Gastroesophageal sphincter (tissue), 4 donors: ENCODE results near the gene TMEM19. TPM values are rescaled to one million over a fixed set of nuclear protein-coding genes. Genes with fewer than 3 reads are reported as not detected.
"Not testable (repeated sequence)": the region's sequence is repeated elsewhere in the genome, so short reads cannot be mapped to it uniquely, and the experiment has no call there.

Experiments
- ATAC-seq: fragments of 150-250 bp; one replicate; pipeline ENCODE4 v1.9.1; 2016; ENCODE audit warnings: mild to moderate bottlenecking, moderate library complexity
- H3K27ac ChIP-seq, 4 donors: fragments of 200-600 bp; sonication (generic) in 3 of 4; 1 replicate in 3 of 4; 2 replicates in 1 of 4; pipeline ENCODE4 v1.5.1; 2016 to 2019
- H3K27me3 ChIP-seq: fragments of 200-600 bp; sonication (generic); one replicate; pipeline ENCODE4 v1.5.1; 2019
- H3K36me3 ChIP-seq, 2 donors: fragments of 200-600 bp; sonication (generic); one replicate each; pipeline ENCODE4 v1.5.1; 2019; ENCODE audit warnings: control low read depth in 1 of 2
- H3K4me1 ChIP-seq, 3 donors: fragments of 200-600 bp; sonication (generic); 1 replicate in 2 of 3; 2 replicates in 1 of 3; pipeline ENCODE4 v1.5.1; 2016 to 2019; ENCODE audit warnings: control low read depth in 2 of 3
- H3K4me3 ChIP-seq, 2 donors: fragments of 200-600 bp; sonication (generic); one replicate each; pipeline ENCODE4 v1.5.1; 2019; ENCODE audit warnings: mild to moderate bottlenecking in 1 of 2, moderate library complexity in 1 of 2
- H3K9me3 ChIP-seq, 3 donors: fragments of 200-600 bp; sonication (generic); one replicate each; pipeline ENCODE4 v1.5.1; 2017 to 2019; ENCODE audit warnings: control low read depth in 2 of 3
- EP300 ChIP-seq: sonication (generic); formaldehyde crosslinking; IDR thresholded peaks from one replicate; pipeline ENCODE4 v1.6.1; 2017; ENCODE audit warnings: antibody characterized with exemption, mild to moderate bottlenecking
- POLR2A ChIP-seq, 2 donors: fragments of 450-650 bp; IDR thresholded peaks; one replicate each; pipeline ENCODE4 v1.6.1; 2017; ENCODE audit warnings: antibody characterized with exemption in 2 of 2, mild to moderate bottlenecking in 2 of 2, moderate library complexity in 1 of 2
- POLR2AphosphoS5 ChIP-seq: sonication (generic); formaldehyde crosslinking; IDR thresholded peaks from one replicate; pipeline ENCODE4 v1.6.1; 2017; ENCODE audit warnings: antibody characterized with exemption
- WGBS, 2 donors: methylation state at CpG; one replicate each; pipeline ENCODE4 v1.1.5; 2018; ENCODE audit warnings: low coverage in 1 of 2; 5-methylcytosine and 5-hydroxymethylcytosine counted together
- total RNA-seq, 4 donors: library from RNA; depleted of rRNA; stranded (reverse); fragments of >200 nt; gene quantifications; one replicate each; pipeline ENCODE4 v1.1.0, GENCODE V29; 2016
- TF ChIP-seq, protein P1 (sequence below), 4 experiments: fragments of 200-600 bp in 2 of 4; fragments of 450-650 bp in 2 of 4; sonication (generic) in 1 of 4; IDR thresholded peaks; one replicate each; pipeline ENCODE4 v1.5.1; 2017 to 2019; ENCODE audit warnings: antibody characterized with exemption in 4 of 4, mild to moderate bottlenecking in 2 of 4, moderate library complexity in 2 of 4

Gene TMEM19
- total RNA-seq, 4 donors from 2014 or later: 15.5 to 28.9 (median 19.9) TPM

DNA sequence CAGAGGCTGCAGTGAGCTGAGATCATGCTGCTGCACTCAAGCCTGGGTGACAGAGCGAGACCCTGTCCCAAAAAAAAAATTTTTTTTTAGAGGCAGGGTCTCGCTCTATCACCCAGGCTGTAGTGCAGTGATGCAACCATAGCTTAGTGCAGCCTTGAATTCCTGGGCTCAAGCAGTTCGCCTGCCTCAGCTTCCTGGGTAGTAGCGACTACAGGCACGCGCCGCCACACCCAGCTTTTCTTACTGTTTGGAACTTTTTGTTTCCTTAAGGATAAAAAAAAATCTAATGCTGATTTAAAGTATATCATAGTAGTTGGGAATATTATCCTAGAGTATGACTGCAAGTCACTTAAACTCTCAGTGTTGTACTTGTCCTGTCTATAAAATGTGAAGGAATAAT lies 7.2 kb downstream of the TMEM19 start:
- Histone ChIP-seq H3K9me3 (no peaks in the 10 kb centered on the region), H3K4me3 (no peak overlapping the region), H3K36me3 (peaks cover 1 to 18% of the 10 kb centered on the region in 2 donors), H3K27me3 (no peaks in the 10 kb centered on the region), H3K4me1 (peaks cover 0 to 14% (median 0%) of the 10 kb centered on the region in 3 donors), H3K27ac (no peak overlapping the region)
- ATAC-seq: no peak
- WGBS, 2 donors: 100% methylated on average over 2 to 7 of the region's 7 CpGs
- no peak for TF ChIP-seq EP300
- TF ChIP-seq, protein P1, sequence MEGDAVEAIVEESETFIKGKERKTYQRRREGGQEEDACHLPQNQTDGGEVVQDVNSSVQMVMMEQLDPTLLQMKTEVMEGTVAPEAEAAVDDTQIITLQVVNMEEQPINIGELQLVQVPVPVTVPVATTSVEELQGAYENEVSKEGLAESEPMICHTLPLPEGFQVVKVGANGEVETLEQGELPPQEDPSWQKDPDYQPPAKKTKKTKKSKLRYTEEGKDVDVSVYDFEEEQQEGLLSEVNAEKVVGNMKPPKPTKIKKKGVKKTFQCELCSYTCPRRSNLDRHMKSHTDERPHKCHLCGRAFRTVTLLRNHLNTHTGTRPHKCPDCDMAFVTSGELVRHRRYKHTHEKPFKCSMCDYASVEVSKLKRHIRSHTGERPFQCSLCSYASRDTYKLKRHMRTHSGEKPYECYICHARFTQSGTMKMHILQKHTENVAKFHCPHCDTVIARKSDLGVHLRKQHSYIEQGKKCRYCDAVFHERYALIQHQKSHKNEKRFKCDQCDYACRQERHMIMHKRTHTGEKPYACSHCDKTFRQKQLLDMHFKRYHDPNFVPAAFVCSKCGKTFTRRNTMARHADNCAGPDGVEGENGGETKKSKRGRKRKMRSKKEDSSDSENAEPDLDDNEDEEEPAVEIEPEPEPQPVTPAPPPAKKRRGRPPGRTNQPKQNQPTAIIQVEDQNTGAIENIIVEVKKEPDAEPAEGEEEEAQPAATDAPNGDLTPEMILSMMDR (IDR thresholded peaks at IDR 0.05): no peak
- no peak for TF ChIP-seq POLR2AphosphoS5
- no peak for TF ChIP-seq POLR2A (IDR thresholded peaks at IDR 0.05)

DNA sequence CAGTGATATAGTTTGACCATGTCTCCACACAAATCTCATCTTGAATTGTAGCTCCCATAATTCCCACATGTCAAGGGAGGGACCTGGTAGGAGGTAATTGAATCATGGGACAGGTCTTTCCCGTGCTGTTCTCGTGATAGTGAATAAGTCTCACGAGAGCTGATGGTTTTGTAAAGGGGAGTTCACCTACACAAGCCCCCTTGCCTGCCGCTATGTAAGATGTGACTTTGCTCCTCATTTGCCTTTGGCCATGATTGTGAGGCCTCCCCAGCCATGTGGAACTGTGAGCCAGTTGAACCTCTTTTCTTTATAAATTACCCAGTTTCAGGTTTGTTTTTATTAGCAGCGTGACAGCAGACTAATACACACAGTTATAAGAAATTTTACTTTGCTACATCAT lies 7.8 kb downstream of the TMEM19 start:
- not testable (repeated sequence) for H3K4me1 ChIP-seq, ATAC-seq, H3K27ac ChIP-seq, H3K27me3 ChIP-seq, H3K4me3 ChIP-seq, H3K9me3 ChIP-seq
- peaks cover 4 to 24% of the 10 kb centered on the region in 2 donors for H3K36me3 ChIP-seq
- WGBS, 2 donors: 75% methylated on average over 5 of the region's 5 CpGs

DNA sequence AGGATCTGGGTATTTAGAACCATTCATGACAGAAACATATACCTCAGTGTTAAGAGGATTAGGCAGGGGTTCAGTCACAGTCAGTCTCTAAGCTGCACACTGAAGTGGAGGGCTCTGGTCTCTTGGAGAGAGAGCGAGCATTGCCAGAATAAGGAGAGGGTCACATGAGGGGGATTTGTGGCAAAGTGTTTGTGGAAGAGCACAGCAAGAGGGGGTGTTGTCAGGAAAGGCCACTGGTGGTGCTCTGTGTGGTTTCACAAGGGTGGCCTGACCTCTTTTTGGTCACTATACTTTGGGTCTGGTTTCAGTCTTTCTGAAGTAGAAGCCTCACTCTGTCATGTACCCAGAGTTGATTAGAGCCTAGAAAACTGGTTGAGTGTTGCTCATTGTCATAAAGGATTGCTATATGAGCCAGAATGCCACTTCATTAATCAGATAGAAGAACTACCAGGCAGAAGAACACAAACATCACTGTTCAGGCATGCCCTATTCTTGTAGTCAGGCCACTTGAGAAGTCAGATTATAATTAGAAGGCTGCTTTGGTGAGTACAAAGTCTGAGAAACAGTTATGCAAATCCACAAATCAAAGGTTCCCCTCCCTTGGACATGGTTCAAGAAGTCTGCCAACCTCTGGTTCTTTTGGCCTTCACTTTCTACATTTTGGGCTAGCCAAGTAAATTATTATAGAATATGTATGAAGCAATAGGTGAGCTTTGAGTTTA lies 8.4 kb downstream of the TMEM19 start:
- peaks cover 0 to 3% (median 0%) of the 10 kb centered on the region in 3 donors for H3K4me1 ChIP-seq
- H3K36me3 ChIP-seq: peaks cover 4 to 30% of the 10 kb centered on the region in 2 donors
- H3K27ac ChIP-seq: no peak overlapping the region
- no peak for ATAC-seq
- 100% methylated on average over 1 of the region's 1 CpG; no CpG with 5 or more reads in 1 of the 2 donors for WGBS, 2 donors
- H3K4me3 ChIP-seq: no peak overlapping the region
- no peaks in the 10 kb centered on the region for H3K9me3 ChIP-seq
- no peaks in the 10 kb centered on the region for H3K27me3 ChIP-seq
- TF ChIP-seq EP300: no peak
- TF ChIP-seq POLR2AphosphoS5: no peak
- no peak for TF ChIP-seq POLR2A (IDR thresholded peaks at IDR 0.05)
- TF ChIP-seq, protein P1 (IDR thresholded peaks at IDR 0.05): no peak

DNA sequence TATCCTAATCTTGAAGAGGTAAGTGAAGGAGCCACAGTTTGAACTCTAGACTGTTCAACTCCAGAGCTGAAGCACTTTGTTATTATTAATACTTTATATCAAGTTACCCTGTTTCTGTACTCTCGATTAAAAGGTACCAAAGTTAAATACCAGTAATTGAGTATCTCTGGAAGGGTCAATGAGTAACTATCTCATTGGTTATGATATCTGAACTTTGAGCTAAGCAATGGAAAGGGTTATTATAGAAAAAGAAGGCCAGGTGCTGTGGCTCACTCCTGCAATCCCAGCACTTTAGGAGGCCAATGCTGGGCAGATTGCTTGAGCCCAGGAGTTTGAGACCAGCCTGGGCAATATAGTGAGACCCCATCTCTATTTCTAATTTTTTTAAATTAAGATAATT lies 9.9 kb downstream of the TMEM19 start:
- Histone ChIP-seq H3K4me3 (no peak overlapping the region), H3K9me3 (no peaks in the 10 kb centered on the region), H3K36me3 (peaks cover 4 to 45% of the 10 kb centered on the region in 2 donors), H3K27ac (no peak overlapping the region), H3K27me3 (no peaks in the 10 kb centered on the region), H3K4me1 (no peaks in the 10 kb centered on the region)
- ATAC-seq: no peak
- WGBS, 2 donors: 88 to 100% methylated on average over 1 of the region's 1 CpG
- no peak for TF ChIP-seq POLR2AphosphoS5
- TF ChIP-seq, protein P1 (IDR thresholded peaks at IDR 0.05): no peak
- no peak for TF ChIP-seq POLR2A (IDR thresholded peaks at IDR 0.05)
- TF ChIP-seq EP300: no peak

DNA sequence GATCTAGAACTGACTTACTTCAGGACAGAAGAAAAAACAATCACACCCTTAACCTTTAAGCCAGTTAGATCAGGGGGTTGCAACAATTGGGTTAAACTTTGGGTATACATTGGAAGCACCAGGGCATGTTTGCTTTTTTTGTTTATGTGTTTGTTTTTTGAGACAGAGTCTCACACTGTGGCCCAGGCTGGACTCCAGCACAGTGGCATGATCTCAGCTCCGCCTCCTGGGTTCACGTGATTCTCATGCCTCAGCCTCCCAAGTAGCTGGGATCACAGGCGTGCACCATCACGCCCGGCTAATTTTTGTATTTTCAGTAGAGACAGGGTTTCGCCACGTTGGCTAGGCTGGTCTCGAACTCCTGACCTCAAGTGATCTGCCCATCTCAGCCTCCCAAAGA lies 16.3 kb downstream of the TMEM19 start:
- 98 to 100% methylated on average over 2 to 5 of the region's 8 CpGs for WGBS, 2 donors
- not testable (repeated sequence) for H3K27ac ChIP-seq

DNA sequence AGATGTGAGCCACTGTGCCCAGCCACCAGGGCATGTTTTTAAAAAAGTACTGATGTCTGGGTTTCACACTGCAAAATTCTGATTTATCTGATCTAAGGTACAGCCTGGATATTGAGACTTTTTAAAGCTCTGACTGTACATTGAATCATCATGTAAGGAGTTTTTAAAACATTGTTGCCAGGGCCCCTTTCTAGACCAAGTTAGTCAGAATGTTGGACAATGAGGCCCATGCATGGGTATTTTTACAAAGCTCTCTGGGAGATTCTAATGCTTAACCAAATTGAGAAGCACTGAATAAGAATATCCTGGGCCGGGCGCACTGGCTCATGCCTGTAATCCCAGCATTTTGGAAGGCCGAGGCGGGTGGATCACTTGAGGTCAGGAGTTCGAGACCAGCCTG lies 16.7 kb downstream of the TMEM19 start:
- Histone ChIP-seq H3K4me1 (no peaks in the 10 kb centered on the region), H3K36me3 (peaks cover 4 to 75% of the 10 kb centered on the region in 2 donors), H3K27me3 (no peaks in the 10 kb centered on the region), H3K27ac (no peak overlapping the region), H3K4me3 (no peak overlapping the region), H3K9me3 (no peaks in the 10 kb centered on the region)
- TF ChIP-seq, protein P1 (IDR thresholded peaks at IDR 0.05): no peak
- no peak for TF ChIP-seq POLR2AphosphoS5
- no peak for TF ChIP-seq POLR2A (IDR thresholded peaks at IDR 0.05)
- no peak for TF ChIP-seq EP300
- 80% methylated on average over 1 of the region's 5 CpGs; no CpG with 5 or more reads in 1 of the 2 donors for WGBS, 2 donors
- no peak for ATAC-seq

More for the DNA sequence above, 16.3 kb downstream of the TMEM19 start:
- not testable (repeated sequence) for H3K4me1 ChIP-seq, H3K27me3 ChIP-seq, ATAC-seq, H3K4me3 ChIP-seq, H3K9me3 ChIP-seq
- peaks cover 4 to 76% of the 10 kb centered on the region in 2 donors for H3K36me3 ChIP-seq
